Sigmoid colon (tissue), 4 donors: ENCODE measurements around the gene AMY1B.
"Not testable (repeated sequence)": the region's sequence is repeated elsewhere in the genome, so short reads cannot be mapped to it uniquely, and the experiment has no call there.

ENCODE experiments used
- CTCF ChIP-seq, 4 experiments: fragments of 450-650 bp in 3 of 4; fragments of 200-600 bp in 1 of 4; IDR thresholded peaks; one replicate each; pipeline ENCODE4 v1.5.1; 2016 to 2019; ENCODE audit warnings: antibody characterized with exemption in 4 of 4, mild to moderate bottlenecking in 3 of 4, moderate library complexity in 2 of 4
- POLR2A ChIP-seq, 2 donors: fragments of 450-650 bp; IDR thresholded peaks; one replicate each; pipeline ENCODE4 v1.6.1; 2016; ENCODE audit warnings: antibody characterized with exemption in 2 of 2, mild to moderate bottlenecking in 2 of 2, moderate library complexity in 2 of 2
- POLR2AphosphoS5 ChIP-seq, 4 donors: sonication (generic); formaldehyde crosslinking; IDR thresholded peaks; one replicate each; pipeline ENCODE4 v1.6.1; 2017; ENCODE audit warnings: antibody characterized with exemption in 4 of 4

- TF ChIP-seq CTCF, POLR2A, POLR2AphosphoS5 (IDR thresholded peaks at IDR 0.05): not testable (repeated sequence)
Measured at GRCh38 chr1:103643908-103644307, 52.1 kb downstream of the AMY1B start.
